Smooth muscle cell (in vitro differentiated cells): ENCODE data around the gene CHRM5. TPM values are rescaled to one million over a fixed set of nuclear protein-coding genes. Genes with fewer than 3 reads are reported as not detected.

ENCODE experiments used
- DNase-seq: peaks from one replicate; lab custom pipeline; 2025; ENCODE audit not compliant: unreplicated experiment; lab: John Stamatoyannopoulos, UW
- H2AFZ ChIP-seq: fragments of 200-600 bp; sonication (generic); 2 replicates; pipeline ENCODE4 v1.6.0; 2016; ENCODE audit warnings: antibody characterized with exemption, low read depth, mild to moderate bottlenecking
- H3F3A ChIP-seq: fragments of 200-600 bp; sonication (generic); 2 replicates; pipeline ENCODE4 v1.6.0; 2017; ENCODE audit warnings: antibody characterized with exemption, low read depth
- H3K27ac ChIP-seq: fragments of 200-600 bp; sonication (generic); 2 replicates; pipeline ENCODE4 v1.5.1; 2016; ENCODE audit warnings: low read depth, mild to moderate bottlenecking
- H3K27me3 ChIP-seq: fragments of 200-600 bp; sonication (generic); 2 replicates; pipeline ENCODE4 v1.6.1; 2016; ENCODE audit warnings: low read depth, mild to moderate bottlenecking
- H3K36me3 ChIP-seq: fragments of 200-600 bp; sonication (generic); 2 replicates; pipeline ENCODE4 v1.5.1; 2016; ENCODE audit warnings: low read depth
- H3K4me1 ChIP-seq: fragments of 200-600 bp; sonication (generic); 2 replicates; pipeline ENCODE4 v1.5.1; 2016; ENCODE audit warnings: low read depth
- H3K4me2 ChIP-seq: fragments of 200-600 bp; sonication (generic); 2 replicates; pipeline ENCODE4 v1.6.0; 2016; ENCODE audit warnings: mild to moderate bottlenecking
- H3K4me3 ChIP-seq: fragments of 200-600 bp; sonication (generic); 2 replicates; pipeline ENCODE4 v1.5.1; 2016; ENCODE audit warnings: mild to moderate bottlenecking
- H3K79me2 ChIP-seq: fragments of 200-600 bp; sonication (generic); 2 replicates; pipeline ENCODE4 v1.6.0; 2016; ENCODE audit warnings: low read depth, mild to moderate bottlenecking
- H3K9ac ChIP-seq: fragments of 200-600 bp; sonication (generic); 2 replicates; pipeline ENCODE4 v1.6.0; 2016; ENCODE audit warnings: low read depth
- H3K9me3 ChIP-seq: fragments of 200-600 bp; sonication (generic); replicated peaks from 2 replicates; pipeline ENCODE4 v1.5.1; 2016; ENCODE audit warnings: low read depth
- H4K20me1 ChIP-seq: fragments of 200-600 bp; sonication (generic); 2 replicates; pipeline ENCODE4 v1.6.0; 2016; ENCODE audit warnings: low read depth
- WGBS: methylation state at CpG from one replicate; pipeline ENCODE4 v1.1.7; 2016; ENCODE audit warnings: low lambda C conversion rate; 5-methylcytosine and 5-hydroxymethylcytosine counted together
- polyA plus RNA-seq: library from polyadenylated mRNA; unstranded; fragments of >200 nt; fragmentation: Nextera tagmentation; extraction: Ambion mirVana; gene quantifications from 2 replicates; pipeline ENCODE4 v1.2.1, GENCODE V29; 2016
- total RNA-seq: library from RNA; depleted of rRNA; stranded (reverse); fragments of >200 nt; gene quantifications from 2 replicates; pipeline ENCODE4 v1.2.3, GENCODE V29; 2014
- TF ChIP-seq, protein P1 (sequence below): fragments of 200-600 bp; sonication (generic); IDR thresholded peaks from 2 replicates; pipeline ENCODE4 v1.5.1; 2017; ENCODE audit warnings: borderline replicate concordance, mild to moderate bottlenecking, antibody characterized with exemption; ENCODE audit not compliant: insufficient read depth, poor library complexity, severe bottlenecking

CHRM5 gene
- total and polyA plus RNA-seq, 2 experiments from 2014 or later: 0.05 TPM; not detected in 1

DNA sequence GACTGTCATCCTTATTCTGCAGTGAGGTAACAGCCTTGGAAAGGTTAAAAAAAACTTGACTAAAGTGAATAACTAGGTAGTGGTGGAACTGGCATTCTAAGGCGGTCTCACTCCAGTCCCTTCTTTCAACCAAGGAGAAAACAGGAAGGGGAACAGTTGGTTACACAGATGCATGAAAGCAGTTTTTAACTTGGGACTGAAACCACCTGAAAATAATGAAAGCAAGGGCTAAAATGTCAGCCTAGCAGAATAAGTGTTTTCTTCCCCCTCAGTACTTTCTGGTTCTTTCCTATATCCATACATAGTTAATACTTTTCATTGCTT, 71.5 kb downstream of the CHRM5 start:
- H3K79me2 ChIP-seq: peaks cover 12% of the 10 kb centered on the region
- no peaks in the 10 kb centered on the region for H3K36me3 ChIP-seq
- TF ChIP-seq, protein P1, sequence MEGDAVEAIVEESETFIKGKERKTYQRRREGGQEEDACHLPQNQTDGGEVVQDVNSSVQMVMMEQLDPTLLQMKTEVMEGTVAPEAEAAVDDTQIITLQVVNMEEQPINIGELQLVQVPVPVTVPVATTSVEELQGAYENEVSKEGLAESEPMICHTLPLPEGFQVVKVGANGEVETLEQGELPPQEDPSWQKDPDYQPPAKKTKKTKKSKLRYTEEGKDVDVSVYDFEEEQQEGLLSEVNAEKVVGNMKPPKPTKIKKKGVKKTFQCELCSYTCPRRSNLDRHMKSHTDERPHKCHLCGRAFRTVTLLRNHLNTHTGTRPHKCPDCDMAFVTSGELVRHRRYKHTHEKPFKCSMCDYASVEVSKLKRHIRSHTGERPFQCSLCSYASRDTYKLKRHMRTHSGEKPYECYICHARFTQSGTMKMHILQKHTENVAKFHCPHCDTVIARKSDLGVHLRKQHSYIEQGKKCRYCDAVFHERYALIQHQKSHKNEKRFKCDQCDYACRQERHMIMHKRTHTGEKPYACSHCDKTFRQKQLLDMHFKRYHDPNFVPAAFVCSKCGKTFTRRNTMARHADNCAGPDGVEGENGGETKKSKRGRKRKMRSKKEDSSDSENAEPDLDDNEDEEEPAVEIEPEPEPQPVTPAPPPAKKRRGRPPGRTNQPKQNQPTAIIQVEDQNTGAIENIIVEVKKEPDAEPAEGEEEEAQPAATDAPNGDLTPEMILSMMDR: no peak
- H3K4me1 ChIP-seq: peaks cover 6% of the 10 kb centered on the region
- no peak for DNase-seq
- no peaks in the 10 kb centered on the region for H3K27me3 ChIP-seq
- no peaks in the 10 kb centered on the region for H3K9me3 ChIP-seq
- H4K20me1 ChIP-seq: no peaks in the 10 kb centered on the region
- H3K27ac ChIP-seq: peak overlapping the region; percentile 58
- WGBS: 85% methylated on average over 1 of the region's 1 CpG
- peak overlapping the region; percentile 55 for H3K9ac ChIP-seq
- no peak overlapping the region for H2AFZ ChIP-seq
- no peaks in the 10 kb centered on the region for H3F3A ChIP-seq
- peak overlapping the region; percentile 63 for H3K4me3 ChIP-seq
- peak overlapping the region; percentile 89 for H3K4me2 ChIP-seq

GRCh38 chr15:34043391-34043790, 75.1 kb downstream of the CHRM5 start:
- no peak overlapping the region for H2AFZ ChIP-seq
- H3K4me3 ChIP-seq: no peak overlapping the region
- TF ChIP-seq, protein P1: no peak
- no peaks in the 10 kb centered on the region for H3K27me3 ChIP-seq
- H3K79me2 ChIP-seq: no peaks in the 10 kb centered on the region
- peak overlapping the region; percentile 23 for H3K4me2 ChIP-seq
- 74% methylated on average over 1 of the region's 1 CpG for WGBS
- H3K9ac ChIP-seq: no peak overlapping the region
- H3K36me3 ChIP-seq: no peaks in the 10 kb centered on the region
- H4K20me1 ChIP-seq: no peaks in the 10 kb centered on the region
- peaks cover 3% of the 10 kb centered on the region for H3F3A ChIP-seq
- no peaks in the 10 kb centered on the region for H3K9me3 ChIP-seq
- DNase-seq: no peak
- no peak overlapping the region for H3K27ac ChIP-seq
- peaks cover 6% of the 10 kb centered on the region for H3K4me1 ChIP-seq

DNA sequence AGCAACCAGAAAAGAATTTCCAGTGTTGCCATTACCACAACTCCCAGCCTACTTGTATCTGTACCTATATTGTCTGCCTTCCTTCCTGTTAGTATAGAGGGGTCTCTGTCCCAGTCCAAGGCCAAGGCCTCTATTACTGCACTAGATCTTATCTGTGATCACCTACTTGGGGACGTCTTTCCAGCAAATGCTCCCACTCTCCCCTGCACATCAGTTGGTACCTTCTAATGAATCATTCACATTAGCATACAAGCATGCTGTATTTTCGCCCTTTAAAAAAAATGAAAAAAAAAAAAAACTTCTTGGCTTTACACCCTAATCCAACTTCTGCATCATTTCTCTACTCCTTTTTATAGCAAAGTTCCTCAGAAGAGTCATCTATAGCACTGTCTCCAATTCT, 75.5 kb downstream of the CHRM5 start:
- no peaks in the 10 kb centered on the region for H3K79me2 ChIP-seq
- no peak overlapping the region for H3K27ac ChIP-seq
- no peaks in the 10 kb centered on the region for H3K9me3 ChIP-seq
- H2AFZ ChIP-seq: no peak overlapping the region
- H3K36me3 ChIP-seq: no peaks in the 10 kb centered on the region
- 68% methylated on average over 2 of the region's 2 CpGs for WGBS
- H3F3A ChIP-seq: peaks cover 6% of the 10 kb centered on the region
- no peak overlapping the region for H3K9ac ChIP-seq
- H3K4me2 ChIP-seq: peak overlapping the region; percentile 23
- TF ChIP-seq, protein P1: no peak
- H4K20me1 ChIP-seq: no peaks in the 10 kb centered on the region
- H3K27me3 ChIP-seq: no peaks in the 10 kb centered on the region
- peaks cover 6% of the 10 kb centered on the region for H3K4me1 ChIP-seq
- no peak for DNase-seq
- no peak overlapping the region for H3K4me3 ChIP-seq

GRCh38 chr15:34046471-34047145, 78.3 kb downstream of the CHRM5 start:
- DNase-seq: no peak
- Histone ChIP-seq H2AFZ (no peak overlapping the region), H3K79me2 (no peaks in the 10 kb centered on the region), H3F3A (peaks cover 10% of the 10 kb centered on the region), H3K9ac (no peak overlapping the region), H4K20me1 (no peaks in the 10 kb centered on the region), H3K27ac (peak overlapping the region; percentile 96), H3K36me3 (no peaks in the 10 kb centered on the region), H3K4me1 (no peaks in the 10 kb centered on the region), H3K4me3 (no peak overlapping the region), H3K27me3 (no peaks in the 10 kb centered on the region), H3K4me2 (no peak overlapping the region), H3K9me3 (peaks cover 11% of the 10 kb centered on the region)
- 94% methylated on average over 16 of the region's 16 CpGs for WGBS
- TF ChIP-seq, protein P1: no peak
